ENCODE measurements around the gene DHX29. TPM values are rescaled to one million over a fixed set of nuclear protein-coding genes. Genes with fewer than 3 reads are reported as not detected.

Gene DHX29
- total RNA-seq (2022) (18.1 and 21.8 TPM in 2 replicates), Bru-seq, nascent RNA (percentile 83 among the genes with signal in this experiment), BruChase-seq, experiment 1, labeled RNA remaining after a 6-hour chase (percentile 85 among the genes with signal in this experiment), BruChase-seq, experiment 2, labeled RNA remaining after a 2-hour chase (percentile 82 among the genes with signal in this experiment)
- long read RNA-seq, full-length matches to known transcripts = 35 of 81 reads
- long read RNA-seq, partial matches to known transcripts = 18 of 81 reads
- long read RNA-seq, other reads (novel, unspliced or antisense) = 28 of 81 reads

GRCh38 chr5:55307383-55308253, at the start of gene DHX29, which contains the start of gene MTREX:
DHX29 (minus strand) TSS chr5:55307694; CDS start chr5:55307573, 121 bp downstream.
MTREX (plus strand) TSS chr5:55307989; CDS start chr5:55308014, 25 bp downstream.
- no peak within 1 kb of the TSS for H3K4me3 Mint-ChIP-seq (ENCODE audit: unreplicated experiment)
- no TSS peak for BruUV-seq (replicated peaks)
- no peak within 1 kb of the TSS for H3K27ac Mint-ChIP-seq (ENCODE audit: low read depth, unreplicated experiment)
- no peaks in the 10 kb centered on the region for H3K9me3 Mint-ChIP-seq (ENCODE audit: unreplicated experiment)
- H3K27me3 Mint-ChIP-seq (ENCODE audit: insufficient read depth, unreplicated experiment) = no peaks in the 10 kb centered on the region
- no peaks in the 10 kb centered on the region for H3K36me3 Mint-ChIP-seq (ENCODE audit: insufficient read depth, unreplicated experiment)
- ChIA-PET CTCF (interaction anchor here (0.6 to 2.9 kb wide), 10 partner anchors 10 to 897 kb away, joined by 3 to 20 read pairs (median 4); partner anchors contain the start of genes CCNO and MCIDAS), POLR2A (interaction anchor here (0.6 to 4.4 kb wide), 34 partner anchors 9 to 997 kb away, joined by 3 to 113 read pairs (median 4); partner anchors contain the start of genes ARL15, CCNO, GPX8 and IL31RA)
- peak; percentile 93 for DNase-seq (ENCODE audit: unreplicated experiment)
- peaks cover 23% of the 10 kb centered on the region for H3K4me1 Mint-ChIP-seq (ENCODE audit: insufficient read depth, unreplicated experiment)
- TF ChIP-seq CTCF (IDR thresholded peaks at IDR 0.05; ENCODE audit: unreplicated experiment) = no peak
- intact Hi-C loops (cut with micrococcal nuclease) = loop anchor here (2.0 to 10.0 kb wide), 2 partner anchors 75 to 133 kb away; partner anchors contain the start of genes CCNO and CDC20B

GRCh38 chr5:55356896-55357295, 49.4 kb upstream of the DHX29 start:
- H3K4me3 Mint-ChIP-seq (ENCODE audit: unreplicated experiment) = no peak overlapping the region
- intact Hi-C loops (cut with micrococcal nuclease) = no loop called here

GRCh38 chr5:55350754-55351153, 43.3 kb upstream of the DHX29 start:
- no peak overlapping the region for H3K27ac Mint-ChIP-seq (ENCODE audit: low read depth, unreplicated experiment)
- H3K4me3 Mint-ChIP-seq (ENCODE audit: unreplicated experiment) = no peak overlapping the region
- BruUV-seq (replicated peaks) = no TSS peak
- ChIA-PET CTCF (interaction anchor here (0.5 kb wide), 1 partner anchor 1121 kb away, joined by 3 read pairs; no protein-coding TSS in a partner anchor), POLR2A (no interaction called here)
- TF ChIP-seq CTCF (IDR thresholded peaks at IDR 0.05; ENCODE audit: unreplicated experiment) = no peak
- intact Hi-C loops (cut with micrococcal nuclease) = no loop called here
- no peak for DNase-seq (ENCODE audit: unreplicated experiment)
- H3K36me3 Mint-ChIP-seq (ENCODE audit: insufficient read depth, unreplicated experiment) = peaks cover 79% of the 10 kb centered on the region
- H3K9me3 Mint-ChIP-seq (ENCODE audit: unreplicated experiment) = no peaks in the 10 kb centered on the region
- H3K4me1 Mint-ChIP-seq (ENCODE audit: insufficient read depth, unreplicated experiment) = no peaks in the 10 kb centered on the region
- H3K27me3 Mint-ChIP-seq (ENCODE audit: insufficient read depth, unreplicated experiment) = no peaks in the 10 kb centered on the region

More at GRCh38 chr5:55356896-55357295, 49.4 kb upstream of the DHX29 start:
- Mint-ChIP-seq H3K36me3 (ENCODE audit: insufficient read depth, unreplicated experiment) (peaks cover 62% of the 10 kb centered on the region), H3K27ac (ENCODE audit: low read depth, unreplicated experiment) (no peak overlapping the region), H3K27me3 (ENCODE audit: insufficient read depth, unreplicated experiment) (no peaks in the 10 kb centered on the region), H3K9me3 (ENCODE audit: unreplicated experiment) (peaks cover 6% of the 10 kb centered on the region), H3K4me1 (ENCODE audit: insufficient read depth, unreplicated experiment) (no peaks in the 10 kb centered on the region)
- BruUV-seq (replicated peaks) = no TSS peak
- ChIA-PET CTCF (interaction anchor here (0.8 to 1.5 kb wide), 2 partner anchors 10 to 89 kb away, joined by 3 read pairs; no protein-coding TSS in a partner anchor), POLR2A (no interaction called here)
- DNase-seq (ENCODE audit: unreplicated experiment) = no peak
- TF ChIP-seq CTCF (IDR thresholded peaks at IDR 0.05; ENCODE audit: unreplicated experiment) = no peak

- H3K9me3 Mint-ChIP-seq (ENCODE audit: unreplicated experiment) = no peaks in the 10 kb centered on the region
- H3K4me3 Mint-ChIP-seq (ENCODE audit: unreplicated experiment) = no peak overlapping the region
- POLR2A ChIA-PET = interaction anchor here (0.6 kb wide), 1 partner anchor 189 kb away, joined by 3 read pairs; no protein-coding TSS in a partner anchor
- H3K27ac Mint-ChIP-seq (ENCODE audit: low read depth, unreplicated experiment) = no peak overlapping the region
- intact Hi-C loops (cut with micrococcal nuclease) = no loop called here
- CTCF ChIA-PET = no interaction called here
- BruUV-seq (replicated peaks) = no TSS peak
- no peaks in the 10 kb centered on the region for H3K4me1 Mint-ChIP-seq (ENCODE audit: insufficient read depth, unreplicated experiment)
- peaks cover 83% of the 10 kb centered on the region for H3K36me3 Mint-ChIP-seq (ENCODE audit: insufficient read depth, unreplicated experiment)
- no peak for DNase-seq (ENCODE audit: unreplicated experiment)
- no peak for TF ChIP-seq CTCF (IDR thresholded peaks at IDR 0.05; ENCODE audit: unreplicated experiment)
- H3K27me3 Mint-ChIP-seq (ENCODE audit: insufficient read depth, unreplicated experiment) = no peaks in the 10 kb centered on the region
These were observed 40.3 kb upstream of the DHX29 start for GRCh38 chr5:55347786-55348185.
